ENCODE data around the gene SIGLEC11. TPM values are rescaled to one million over a fixed set of nuclear protein-coding genes. Genes with fewer than 3 reads are reported as not detected.

SIGLEC11 gene
- total and polyA plus RNA-seq, 11 donors = 0.22 to 3.0 (median 1.1) TPM; not detected in 2

DNA sequence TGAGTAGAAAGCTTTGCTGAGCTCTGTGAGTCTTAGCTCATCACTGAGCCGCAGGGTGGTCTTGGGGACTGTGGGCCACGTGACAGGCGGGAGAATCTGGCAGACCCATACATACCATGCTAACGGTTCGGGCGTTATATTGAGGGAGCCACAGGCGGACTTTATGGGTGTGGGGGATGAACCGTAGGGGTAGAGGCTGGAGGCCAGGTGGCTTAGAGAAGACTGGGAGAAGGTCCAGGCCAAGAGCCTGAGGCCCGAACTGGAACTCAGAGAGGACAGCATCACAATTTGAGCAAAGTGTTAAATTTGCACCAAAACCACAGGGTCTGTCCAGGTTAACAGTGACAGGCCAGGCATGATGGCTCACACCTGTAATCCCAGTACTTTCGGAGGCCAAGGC lies 47.3 kb downstream of the SIGLEC11 start:
- TF ChIP-seq, protein P1, sequence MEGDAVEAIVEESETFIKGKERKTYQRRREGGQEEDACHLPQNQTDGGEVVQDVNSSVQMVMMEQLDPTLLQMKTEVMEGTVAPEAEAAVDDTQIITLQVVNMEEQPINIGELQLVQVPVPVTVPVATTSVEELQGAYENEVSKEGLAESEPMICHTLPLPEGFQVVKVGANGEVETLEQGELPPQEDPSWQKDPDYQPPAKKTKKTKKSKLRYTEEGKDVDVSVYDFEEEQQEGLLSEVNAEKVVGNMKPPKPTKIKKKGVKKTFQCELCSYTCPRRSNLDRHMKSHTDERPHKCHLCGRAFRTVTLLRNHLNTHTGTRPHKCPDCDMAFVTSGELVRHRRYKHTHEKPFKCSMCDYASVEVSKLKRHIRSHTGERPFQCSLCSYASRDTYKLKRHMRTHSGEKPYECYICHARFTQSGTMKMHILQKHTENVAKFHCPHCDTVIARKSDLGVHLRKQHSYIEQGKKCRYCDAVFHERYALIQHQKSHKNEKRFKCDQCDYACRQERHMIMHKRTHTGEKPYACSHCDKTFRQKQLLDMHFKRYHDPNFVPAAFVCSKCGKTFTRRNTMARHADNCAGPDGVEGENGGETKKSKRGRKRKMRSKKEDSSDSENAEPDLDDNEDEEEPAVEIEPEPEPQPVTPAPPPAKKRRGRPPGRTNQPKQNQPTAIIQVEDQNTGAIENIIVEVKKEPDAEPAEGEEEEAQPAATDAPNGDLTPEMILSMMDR (IDR thresholded peaks at IDR 0.05) = no peak
- TF ChIP-seq POLR2A (IDR thresholded peaks at IDR 0.05) = no peak
- no peak overlapping the region for H3K27ac ChIP-seq
- no peak for ATAC-seq
- no peaks in the 10 kb centered on the region for H3K27me3 ChIP-seq
- peaks cover 0 to 73% (median 36%) of the 10 kb centered on the region in 9 donors for H3K36me3 ChIP-seq
- 87 to 93% (median 92%) methylated on average over 10 of the region's 10 CpGs for WGBS, 4 donors
- DNase-seq = no peak
- intact Hi-C loops (cut with DNase I) = no loop called here
- H3K9me3 ChIP-seq = no peaks in the 10 kb centered on the region
- no peak overlapping the region for H3K4me3 ChIP-seq
- peaks cover 0 to 52% (median 4%) of the 10 kb centered on the region in 12 donors for H3K4me1 ChIP-seq

GRCh38 chr19:49912965-49913685 lies 47.8 kb downstream of the SIGLEC11 start:
- intact Hi-C loops (cut with DNase I) = no loop called here
- 80 to 86% (median 83%) methylated on average over 21 of the region's 21 CpGs for WGBS, 4 donors
- no peaks in the 10 kb centered on the region for H3K9me3 ChIP-seq
- peaks cover 0 to 74% (median 42%) of the 10 kb centered on the region in 9 donors for H3K36me3 ChIP-seq
- no peak overlapping the region for H3K4me3 ChIP-seq
- DNase-seq = peak in 1 of 5 donors; percentile 51
- no peaks in the 10 kb centered on the region for H3K27me3 ChIP-seq
- H3K27ac ChIP-seq = peak overlapping the region in 1 of 12 donors; percentile 49
- ATAC-seq = no peak
- H3K4me1 ChIP-seq = peaks cover 0 to 47% (median 4%) of the 10 kb centered on the region in 12 donors
- TF ChIP-seq, protein P1 (IDR thresholded peaks at IDR 0.05) = no peak
- no peak for TF ChIP-seq POLR2A (IDR thresholded peaks at IDR 0.05)

GRCh38 chr19:49911381-49912145 lies 49.4 kb downstream of the SIGLEC11 start:
- Histone ChIP-seq H3K9me3 (no peaks in the 10 kb centered on the region), H3K27me3 (no peaks in the 10 kb centered on the region), H3K4me3 (no peak overlapping the region), H3K27ac (peak overlapping the region in 3 of 12 donors; percentile 29 to 90 (median 38)), H3K4me1 (peaks cover 0 to 37% (median 4%) of the 10 kb centered on the region in 12 donors), H3K36me3 (peaks cover 0 to 76% (median 50%) of the 10 kb centered on the region in 9 donors)
- WGBS, 4 donors = 61 to 71% (median 65%) methylated on average over 9 of the region's 9 CpGs
- TF ChIP-seq, protein P1 (IDR thresholded peaks at IDR 0.05) = no peak
- TF ChIP-seq POLR2A (IDR thresholded peaks at IDR 0.05) = no peak
- ATAC-seq = peak in 3 of 4 donors; percentile 24 to 62 (median 47)
- intact Hi-C loops (cut with DNase I) = no loop called here
- DNase-seq = peak in 1 of 5 donors; percentile 39

DNA sequence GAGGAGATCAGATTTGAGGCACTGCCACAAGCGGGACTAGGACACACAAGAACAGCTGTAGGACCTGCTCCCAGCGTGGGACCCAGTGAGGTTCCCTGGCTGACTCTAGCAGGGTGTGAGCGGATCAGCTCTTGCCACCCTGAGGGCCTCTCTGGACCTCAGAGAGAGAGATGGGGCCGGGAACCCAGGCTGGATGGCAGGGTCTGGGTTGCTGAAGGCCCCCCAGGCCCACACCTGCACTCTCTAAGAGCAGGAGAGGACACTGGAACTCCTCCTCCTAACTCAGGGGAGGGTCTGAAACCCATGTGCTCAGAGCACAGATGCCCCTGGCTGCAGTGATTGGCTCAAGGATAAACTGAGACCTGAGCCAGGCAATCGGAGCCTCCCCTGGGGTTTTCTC lies 50.8 kb downstream of the SIGLEC11 start:
- no peak for ATAC-seq
- H3K4me1 ChIP-seq = peaks cover 0 to 37% (median 4%) of the 10 kb centered on the region in 12 donors
- intact Hi-C loops (cut with DNase I) = no loop called here
- no peak for TF ChIP-seq POLR2A (IDR thresholded peaks at IDR 0.05)
- TF ChIP-seq, protein P1 (IDR thresholded peaks at IDR 0.05) = no peak
- H3K36me3 ChIP-seq = peaks cover 0 to 72% (median 45%) of the 10 kb centered on the region in 9 donors
- no peaks in the 10 kb centered on the region for H3K9me3 ChIP-seq
- no peak for DNase-seq
- H3K4me3 ChIP-seq = no peak overlapping the region
- no peaks in the 10 kb centered on the region for H3K27me3 ChIP-seq
- WGBS, 4 donors = 94 to 98% (median 96%) methylated on average over 5 of the region's 5 CpGs
- peak overlapping the region in 1 of 12 donors; percentile 90 for H3K27ac ChIP-seq

Data from heart left ventricle (tissue), 16 donors.